DMS53 (cell line): ENCODE data around the gene CDCA3.
A peak's percentile ranks its signal among the peaks of the same experiment; 100 is the strongest.
"Not testable (repeated sequence)": the region's sequence is repeated elsewhere in the genome, so short reads cannot be mapped to it uniquely, and the experiment has no call there.

ENCODE experiments used
- DNase-seq: peaks from one replicate; lab custom pipeline; 2025; lab: John Stamatoyannopoulos, UW

The CDCA3 gene

GRCh38 chr12:6872073-6873048 lies 21.3 kb upstream of the CDCA3 start:
- DNase-seq: peak; percentile 95

- peak; percentile 79 for DNase-seq
Observed at GRCh38 chr12:6871052-6871957, 20.2 kb upstream of the CDCA3 start.

- not testable (repeated sequence) for DNase-seq
Observed at GRCh38 chr12:6870304-6870703, 19.2 kb upstream of the CDCA3 start.

GRCh38 chr12:6869049-6870021 lies 18.2 kb upstream of the CDCA3 start:
- DNase-seq: peak; percentile 96

- peak; percentile 67 for DNase-seq
Observed at GRCh38 chr12:6868211-6869048, 17.3 kb upstream of the CDCA3 start.

GRCh38 chr12:6867413-6868210 lies 16.5 kb upstream of the CDCA3 start, which contains the start of gene TPI1:
Gene TPI1 (plus strand): TSS chr12:6867531. CDS start chr12:6867567, 36 bp downstream.
- DNase-seq: peak; percentile 96

- DNase-seq: peak; percentile 85
Observed at GRCh38 chr12:6866920-6867412, 15.9 kb upstream of the CDCA3 start.

GRCh38 chr12:6866163-6866919 lies 15.3 kb upstream of the CDCA3 start:
- no peak for DNase-seq

- DNase-seq: not testable (repeated sequence)
Observed at GRCh38 chr12:6865307-6865706, 14.2 kb upstream of the CDCA3 start.

GRCh38 chr12:6863586-6864321 lies 12.7 kb upstream of the CDCA3 start:
- no peak for DNase-seq

- DNase-seq: no peak
Observed at GRCh38 chr12:6863033-6863432, 11.9 kb upstream of the CDCA3 start.

- DNase-seq: no peak
Observed at GRCh38 chr12:6861391-6861790, 10.3 kb upstream of the CDCA3 start.

GRCh38 chr12:6860942-6861341 lies 9.9 kb upstream of the CDCA3 start:
- no peak for DNase-seq

GRCh38 chr12:6860116-6860515 lies 9.0 kb upstream of the CDCA3 start:
- no peak for DNase-seq

- no peak for DNase-seq
Observed at GRCh38 chr12:6858799-6859198, 7.7 kb upstream of the CDCA3 start.

- DNase-seq: no peak
Observed at GRCh38 chr12:6855322-6855721, 4.2 kb upstream of the CDCA3 start.

GRCh38 chr12:6854036-6854435 lies 3.0 kb upstream of the CDCA3 start:
- DNase-seq: no peak

GRCh38 chr12:6853626-6854025 lies 2.5 kb upstream of the CDCA3 start:
- no peak for DNase-seq
